ENCODE results near the gene CNN1.
"Not testable (repeated sequence)": the region's sequence is repeated elsewhere in the genome, so short reads cannot be mapped to it uniquely, and the experiment has no call there.

DNA sequence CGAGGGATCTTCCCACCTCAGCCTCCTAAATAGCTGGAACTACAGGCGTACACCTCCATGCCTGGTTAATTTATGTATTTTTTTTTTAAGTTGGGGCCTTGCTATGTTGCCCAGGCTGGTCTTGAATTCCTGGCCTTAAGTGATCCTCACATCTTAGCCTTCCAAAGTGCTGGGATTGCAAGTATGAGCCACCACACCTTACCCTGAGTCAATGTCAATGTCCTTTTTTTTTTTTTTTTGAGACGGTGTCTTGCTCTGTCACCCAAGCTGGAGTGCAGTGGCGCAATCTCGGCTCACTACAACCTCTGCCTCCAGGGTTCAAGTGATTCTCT lies 27.0 kb downstream of the CNN1 start:
- TF ChIP-seq, protein P1, sequence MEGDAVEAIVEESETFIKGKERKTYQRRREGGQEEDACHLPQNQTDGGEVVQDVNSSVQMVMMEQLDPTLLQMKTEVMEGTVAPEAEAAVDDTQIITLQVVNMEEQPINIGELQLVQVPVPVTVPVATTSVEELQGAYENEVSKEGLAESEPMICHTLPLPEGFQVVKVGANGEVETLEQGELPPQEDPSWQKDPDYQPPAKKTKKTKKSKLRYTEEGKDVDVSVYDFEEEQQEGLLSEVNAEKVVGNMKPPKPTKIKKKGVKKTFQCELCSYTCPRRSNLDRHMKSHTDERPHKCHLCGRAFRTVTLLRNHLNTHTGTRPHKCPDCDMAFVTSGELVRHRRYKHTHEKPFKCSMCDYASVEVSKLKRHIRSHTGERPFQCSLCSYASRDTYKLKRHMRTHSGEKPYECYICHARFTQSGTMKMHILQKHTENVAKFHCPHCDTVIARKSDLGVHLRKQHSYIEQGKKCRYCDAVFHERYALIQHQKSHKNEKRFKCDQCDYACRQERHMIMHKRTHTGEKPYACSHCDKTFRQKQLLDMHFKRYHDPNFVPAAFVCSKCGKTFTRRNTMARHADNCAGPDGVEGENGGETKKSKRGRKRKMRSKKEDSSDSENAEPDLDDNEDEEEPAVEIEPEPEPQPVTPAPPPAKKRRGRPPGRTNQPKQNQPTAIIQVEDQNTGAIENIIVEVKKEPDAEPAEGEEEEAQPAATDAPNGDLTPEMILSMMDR (IDR thresholded peaks at IDR 0.05), result not testable (repeated sequence)
- TF ChIP-seq RAD21 (conservative IDR thresholded peaks at IDR 0.05 in 1 of 2, IDR thresholded peaks at IDR 0.05 in 1 of 2); CHD2 (IDR thresholded peaks at IDR 0.05; ENCODE audit: low read length, partially characterized antibody): not testable (repeated sequence)

Measured in A549 (cell line).